H1 (cell line): Measurements from ENCODE around the gene ATP11A. TPM values are rescaled to one million over a fixed set of nuclear protein-coding genes. Genes with fewer than 3 reads are reported as not detected.

Experiments used
- CTCF ChIA-PET: fragments of 300-600 bp; sonication (Branson Sonifier 250); formaldehyde crosslinking; loops from one replicate; lab custom pipeline; 2021; ENCODE audit not compliant: partially characterized antibody; lab: Charles Lee
- POLR2A ChIA-PET: fragments of 300-600 bp; sonication (Branson Sonifier 250); formaldehyde crosslinking; loops from one replicate; lab custom pipeline; 2021; ENCODE audit warnings: inconsistent platforms; ENCODE audit not compliant: partially characterized antibody; lab: Charles Lee
- DNase-seq, 2 experiments: peaks; one replicate each; pipeline versions ENCODE4 v3.0.0 to v3.0.0-alpha.2; 2010 to 2022; ENCODE audit warnings: low spot score in 2 of 2, low read depth in 1 of 2, mixed read lengths in 1 of 2
- FAIRE-seq: peaks from 2 replicates; lab custom pipeline; 2011; peaks lifted over from hg19 to GRCh38; lab: Jason Lieb, UNC
- H2AFZ ChIP-seq: 2 replicates; pipeline ENCODE4 v1.8.1; 2012; ENCODE audit warnings: low read length, inconsistent platforms
- H2AK5ac ChIP-seq: 2 replicates; pipeline ENCODE4 v1.6.1; 2013; ENCODE audit warnings: low read depth, low read length
- H2BK120ac ChIP-seq: replicated peaks from 2 replicates; pipeline ENCODE3; 2013; ENCODE audit warnings: low read depth, low read length, inconsistent platforms
- H2BK12ac ChIP-seq: 2 replicates; pipeline ENCODE4 v1.6.1; 2013; ENCODE audit warnings: low read depth, low read length
- H2BK15ac ChIP-seq: 2 replicates; pipeline ENCODE4 v1.6.1; 2013; ENCODE audit warnings: low read length
- H2BK20ac ChIP-seq: 2 replicates; pipeline ENCODE4 v1.6.1; 2013; ENCODE audit warnings: low read length
- H2BK5ac ChIP-seq: 2 replicates; pipeline ENCODE4 v1.6.1; 2013; ENCODE audit warnings: low read depth, low read length
- H3K14ac ChIP-seq: 2 replicates; pipeline ENCODE4 v1.6.1; 2013; ENCODE audit warnings: inconsistent platforms; ENCODE audit not compliant: insufficient read length
- H3K18ac ChIP-seq: 2 replicates; pipeline ENCODE4 v1.6.1; 2013; ENCODE audit warnings: low read length; ENCODE audit errors: extremely low read depth
- H3K23ac ChIP-seq: 2 replicates; pipeline ENCODE4 v1.6.1; 2013; ENCODE audit warnings: inconsistent platforms; ENCODE audit not compliant: insufficient read length
- H3K23me2 ChIP-seq: 2 replicates; pipeline ENCODE4 v1.6.1; 2013; ENCODE audit warnings: low read depth, low read length
- H3K27ac ChIP-seq: 2 replicates; pipeline ENCODE4 v1.6.1; 2011; ENCODE audit warnings: low read depth, low read length, inconsistent platforms
- H3K27me3 ChIP-seq, 4 experiments: replicated peaks in 1 of 4; 1 replicate in 1 of 4; 2 replicates in 3 of 4; pipeline versions ENCODE4 v1.6.1 to v1.8.1; 2011 to 2013; ENCODE audit warnings: low read length in 3 of 4, mild to moderate bottlenecking in 3 of 4, inconsistent platforms in 2 of 4, mixed read lengths in 2 of 4, moderate library complexity in 1 of 4; ENCODE audit not compliant: control insufficient read depth in 3 of 4, insufficient read depth in 3 of 4; ENCODE audit errors: extremely low read depth in 1 of 4
- H3K36me3 ChIP-seq, 4 experiments: 2 replicates each; pipeline versions ENCODE4 v1.6.1 to v1.8.1; 2011 to 2013; ENCODE audit warnings: mild to moderate bottlenecking in 4 of 4, low read length in 3 of 4, moderate library complexity in 2 of 4, control low read depth in 1 of 4, inconsistent platforms in 1 of 4; ENCODE audit not compliant: insufficient read depth in 4 of 4, control insufficient read depth in 2 of 4
- H3K4ac ChIP-seq: replicated peaks from 2 replicates; pipeline ENCODE3; 2013; ENCODE audit warnings: low read length, low read depth, mixed read lengths, inconsistent platforms; ENCODE audit not compliant: insufficient read length
- H3K4me1 ChIP-seq, 4 experiments: replicated peaks in 1 of 4; 1 replicate in 1 of 4; 2 replicates in 3 of 4; pipeline versions ENCODE4 v1.6.1 to v1.8.1; 2011 to 2013; ENCODE audit warnings: low read length in 3 of 4, inconsistent platforms in 2 of 4, mixed read lengths in 1 of 4; ENCODE audit not compliant: insufficient read depth in 4 of 4, control insufficient read depth in 3 of 4
- H3K4me2 ChIP-seq, 2 experiments: 2 replicates each; pipeline versions ENCODE4 v1.6.1 to v1.8.1; 2011 to 2013; ENCODE audit warnings: low read depth in 2 of 2, low read length in 2 of 2, control low read depth in 1 of 2, inconsistent platforms in 1 of 2, mild to moderate bottlenecking in 1 of 2; ENCODE audit not compliant: insufficient read depth in 1 of 2
- H3K4me3 ChIP-seq, 4 experiments: fragments of 200-600, 300-600 bp in 1 of 4; sonication (generic), shearing (Covaris generic), sonication (Bioruptor Twin) in 1 of 4; 2 replicates each; pipeline versions ENCODE4 v1.5.1 to v1.8.1; 2011 to 2016; ENCODE audit warnings: low read length in 4 of 4, low read depth in 3 of 4, control low read depth in 2 of 4, inconsistent platforms in 2 of 4, mild to moderate bottlenecking in 2 of 4, mixed read lengths in 1 of 4, moderate library complexity in 1 of 4; ENCODE audit not compliant: insufficient read depth in 2 of 4; ENCODE audit errors: extremely low read depth in 1 of 4
- H3K56ac ChIP-seq: replicated peaks from 2 replicates; pipeline ENCODE3; 2013; ENCODE audit warnings: low read depth, mild to moderate bottlenecking, mixed read lengths, low read length, inconsistent platforms; ENCODE audit not compliant: insufficient read length
- H3K79me1 ChIP-seq: 2 replicates; pipeline ENCODE4 v1.6.1; 2013; ENCODE audit warnings: low read depth, low read length, control low read depth
- H3K79me2 ChIP-seq, 2 experiments: 2 replicates each; pipeline versions ENCODE4 v1.6.1 to v1.8.1; 2012 to 2013; ENCODE audit warnings: low read length in 2 of 2, mild to moderate bottlenecking in 2 of 2, inconsistent platforms in 1 of 2; ENCODE audit not compliant: insufficient read depth in 2 of 2, control insufficient read depth in 1 of 2
- H3K9ac ChIP-seq, 4 experiments: replicated peaks in 1 of 4; 1 replicate in 1 of 4; 2 replicates in 3 of 4; pipeline versions ENCODE4 v1.6.1 to v1.8.1; 2011 to 2013; ENCODE audit warnings: low read depth in 3 of 4, low read length in 3 of 4, control low read depth in 2 of 4, mild to moderate bottlenecking in 2 of 4, moderate library complexity in 2 of 4, inconsistent platforms in 1 of 4; ENCODE audit errors: extremely low read depth in 1 of 4
- H3K9me3 ChIP-seq, 2 experiments: 2 replicates each; pipeline versions ENCODE4 v1.6.1 to v1.8.1; 2012 to 2013; ENCODE audit warnings: mild to moderate bottlenecking in 2 of 2, moderate library complexity in 2 of 2, control low read depth in 1 of 2, inconsistent platforms in 1 of 2, low read depth in 1 of 2, low read length in 1 of 2, mixed read lengths in 1 of 2; ENCODE audit not compliant: insufficient read depth in 2 of 2
- H4K20me1 ChIP-seq, 2 experiments: replicated peaks in 1 of 2; 2 replicates each; pipeline versions ENCODE3 to v1.8.1; 2011 to 2013; ENCODE audit warnings: inconsistent platforms in 2 of 2, low read length in 2 of 2, mild to moderate bottlenecking in 1 of 2; ENCODE audit not compliant: insufficient read depth in 2 of 2, control insufficient read depth in 1 of 2
- H4K5ac ChIP-seq: 2 replicates; pipeline ENCODE4 v1.6.1; 2013; ENCODE audit warnings: low read length, low read depth, mixed read lengths, inconsistent platforms; ENCODE audit not compliant: insufficient read length
- H4K8ac ChIP-seq: 2 replicates; pipeline ENCODE4 v1.8.0; 2013; ENCODE audit warnings: mild to moderate bottlenecking, moderate library complexity, low read length, inconsistent platforms; ENCODE audit not compliant: insufficient read depth; ENCODE audit errors: extremely low read depth
- H4K91ac ChIP-seq: replicated peaks from 2 replicates; pipeline ENCODE3; 2013; ENCODE audit warnings: low read length, mixed read lengths, inconsistent platforms; ENCODE audit not compliant: insufficient read length
- CTCF ChIP-seq, 3 experiments: IDR thresholded peaks; 1 replicate in 2 of 3; 2 replicates in 1 of 3; pipeline versions ENCODE4 v1.5.1 to v1.6.1; 2011; ENCODE audit warnings: low read length in 3 of 3, mild to moderate bottlenecking in 3 of 3, inconsistent platforms in 2 of 3, low read depth in 1 of 3, moderate library complexity in 1 of 3; ENCODE audit not compliant: insufficient read depth in 1 of 3; ENCODE audit errors: control extremely low read depth in 1 of 3
- E2F6 ChIP-seq: IDR thresholded peaks from 2 replicates; pipeline ENCODE4 v1.6.1; 2012; ENCODE audit warnings: inconsistent platforms
- KDM4A ChIP-seq: IDR thresholded peaks from one replicate; pipeline ENCODE4 v1.7.1; 2012; ENCODE audit warnings: low read depth, mild to moderate bottlenecking, moderate library complexity, low read length, inconsistent platforms; ENCODE audit not compliant: severe bottlenecking
- WGBS, 2 experiments: shearing (Covaris generic) in 1 of 2; methylation state at CpG; one replicate each; pipeline versions ENCODE4 v1.1.6 to v1.1.7; 2013 to 2015; ENCODE audit warnings: low lambda C conversion rate in 2 of 2, mixed read lengths in 2 of 2, inconsistent platforms in 1 of 2, low coverage in 1 of 2, missing lambda C conversion rate in 1 of 2; ENCODE audit not compliant: insufficient replicate concordance in 2 of 2, insufficient coverage in 1 of 2, insufficient read length in 1 of 2; ENCODE audit errors: extremely low coverage in 1 of 2, missing lambda C conversion rate in 1 of 2; 5-methylcytosine and 5-hydroxymethylcytosine counted together
- polyA plus RNA-seq, 7 experiments: library from polyadenylated mRNA; depleted of rRNA in 3 of 7; stranded (reverse) in 5 of 7; unstranded in 2 of 7; fragments of >200 nt in 5 of 7; fragments of 200-250 nt in 2 of 7; gene quantifications; 1 replicate in 5 of 7; 2 replicates in 1 of 7; 4 replicates in 1 of 7; pipeline versions ENCODE4 v1.2.1 to v1.2.3, GENCODE V29; 2011 to 2013; ENCODE audit warnings: missing spikeins in 2 of 7, mixed read lengths in 2 of 7
- total RNA-seq: library from RNA; stranded (reverse); fragmentation: NEBNext Ultra II Directional; extraction: Animal tissue kit (Norgen Biotek cat#: 25700); gene quantifications from 2 replicates; pipeline ENCODE4 v1.2.1, GENCODE V29; 2021

The ATP11A gene
- total and polyA plus RNA-seq, 2 of the 8 experiments (the other 6 are each of a cell fraction or from before 2014, with no cell fraction given), result 28.8 to 72.9 TPM

- 91% methylated on average over 19 of the region's 19 CpGs; no CpG with 5 or more reads in 1 of the 2 experiments for WGBS, 2 experiments
These were observed 48.3 kb upstream of the ATP11A start for GRCh38 chr13:112641456-112642089.

More at GRCh38 chr13:112641456-112642089, 48.3 kb upstream of the ATP11A start:
- no peak overlapping the region for H3K4me3 ChIP-seq
- DNase-seq (no peak), FAIRE-seq (no peak)
- H2AFZ ChIP-seq, result no peak overlapping the region
- ChIA-PET CTCF (interaction anchor here (0.9 to 3.0 kb wide), 19 partner anchors 10 to 308 kb away, joined by 3 to 25 read pairs (median 5); no protein-coding TSS in a partner anchor), POLR2A (no interaction called here)
- H3K9me3 ChIP-seq, result no peaks in the 10 kb centered on the region
- peak overlapping the region; percentile 39; the same call in 1 of the 2 replicates for H2BK12ac ChIP-seq
- H3K14ac ChIP-seq, result no peak overlapping the region
- no peak overlapping the region for H3K4ac ChIP-seq
- TF ChIP-seq E2F6 (no peak), CTCF (IDR thresholded peaks at IDR 0.05; ENCODE audit: control extremely low read depth in 1 of 3, insufficient read depth in 1 of 3, low read depth in 1 of 3, low read length in 3 of 3) (no peak), KDM4A (no peak)
- no peak overlapping the region; the same call in 1 of the 2 replicates for H2AK5ac ChIP-seq
- no peak overlapping the region for H2BK120ac ChIP-seq
- no peaks in the 10 kb centered on the region for H3K23me2 ChIP-seq
- H4K20me1 ChIP-seq, result no peaks in the 10 kb centered on the region
- H3K27ac ChIP-seq, result no peak overlapping the region
- H3K4me2 ChIP-seq, result no peak overlapping the region
- H2BK15ac ChIP-seq, result no peak overlapping the region
- H3K9ac ChIP-seq, result no peak overlapping the region
- H3K18ac ChIP-seq, result no peak overlapping the region
- no peaks in the 10 kb centered on the region for H3K36me3 ChIP-seq
- H4K91ac ChIP-seq, result no peak overlapping the region
- no peak overlapping the region for H3K56ac ChIP-seq
- peaks cover 0 to 12% (median 7%) of the 10 kb centered on the region in 4 experiments; a peak in 6 of 7 replicates for H3K4me1 ChIP-seq
- no peaks in the 10 kb centered on the region for H3K79me2 ChIP-seq
- no peak overlapping the region for H3K23ac ChIP-seq
- H4K8ac ChIP-seq, result no peak overlapping the region
- H2BK5ac ChIP-seq, result no peak overlapping the region
- H2BK20ac ChIP-seq, result no peak overlapping the region
- no peaks in the 10 kb centered on the region for H3K79me1 ChIP-seq
- no peak overlapping the region for H4K5ac ChIP-seq
- H3K27me3 ChIP-seq, result peaks cover 0 to 6% (median 0%) of the 10 kb centered on the region in 4 experiments; a peak in 3 of 7 replicates
